ENCODE results near the gene SIN3A.

DNA sequence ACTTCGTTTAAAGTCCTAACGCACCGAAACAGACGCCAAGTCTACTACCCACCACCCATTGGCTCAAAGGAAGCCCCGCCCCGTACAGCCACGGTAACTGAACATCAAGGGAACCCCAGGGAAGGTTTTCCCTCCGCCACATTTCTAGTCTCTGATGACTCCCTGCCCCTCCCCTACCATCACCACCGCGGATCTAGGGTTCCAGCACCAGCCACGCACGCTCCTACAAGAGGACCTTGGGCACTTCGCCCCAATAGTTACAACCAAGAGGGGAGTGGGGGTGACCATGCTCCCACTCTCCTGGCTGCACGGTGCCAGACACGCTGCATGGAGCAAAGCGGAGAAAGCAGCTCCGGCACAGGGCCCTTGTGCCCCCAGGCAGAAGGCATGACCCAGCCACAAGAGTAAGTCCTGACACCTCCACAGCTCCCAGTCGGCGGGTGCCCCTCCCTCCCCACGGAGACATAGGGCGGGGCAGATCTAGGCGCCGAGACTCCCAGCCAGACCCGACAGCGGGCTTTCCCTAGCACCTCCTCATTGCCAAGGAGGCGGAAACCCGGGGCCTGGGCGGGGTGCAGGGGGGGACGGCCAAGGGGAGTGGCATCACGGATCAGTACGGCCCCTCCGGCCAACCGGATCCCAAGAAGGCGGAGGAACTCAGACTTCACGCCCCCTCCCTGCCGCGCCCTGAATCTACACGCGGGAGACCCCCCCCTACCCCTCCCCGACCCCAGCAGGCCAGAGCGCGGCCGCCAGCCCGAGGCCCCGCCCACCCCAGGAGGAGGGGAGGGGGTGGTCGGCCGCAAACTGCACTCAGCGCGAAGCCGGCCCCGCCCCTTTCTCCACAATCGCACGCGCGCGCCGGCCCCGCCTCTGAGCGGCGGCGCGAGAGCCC, 936 bp downstream of the SIN3A start:
- TF ChIP-seq POLR2A (IDR thresholded peaks at IDR 0.05; ENCODE audit: low read length) (no peak), GATA1 (IDR thresholded peaks at IDR 0.05; ENCODE audit: low read depth, low read length) (no peak)

Data from erythroblast (primary cell).